HG02588 (cell line): ENCODE measurements around the gene ARHGAP10.
"Not testable (repeated sequence)": the region's sequence is repeated elsewhere in the genome, so short reads cannot be mapped to it uniquely, and the experiment has no call there.

Experiments used
- ATAC-seq: cut with Tn5 transposase; IDR thresholded peaks from one replicate; pipeline ENCODE4 v1.9.1; 2021; ENCODE audit warnings: mild to moderate bottlenecking, moderate library complexity; ENCODE audit not compliant: unreplicated experiment

Gene ARHGAP10

GRCh38 chr4:147884536-147884935, 152.6 kb downstream of the ARHGAP10 start:
- ATAC-seq = no peak

GRCh38 chr4:147885216-147885615, 153.3 kb downstream of the ARHGAP10 start:
- not testable (repeated sequence) for ATAC-seq

GRCh38 chr4:147891476-147892115, 159.7 kb downstream of the ARHGAP10 start:
- no peak for ATAC-seq

GRCh38 chr4:147899512-147899911, 167.6 kb downstream of the ARHGAP10 start:
- ATAC-seq = no peak

- no peak for ATAC-seq
Measured at GRCh38 chr4:147901388-147901787, 169.5 kb downstream of the ARHGAP10 start.

GRCh38 chr4:147901916-147902315, 170.0 kb downstream of the ARHGAP10 start:
- no peak for ATAC-seq

- ATAC-seq = no peak
Measured at GRCh38 chr4:147909225-147909624, 177.3 kb downstream of the ARHGAP10 start.

- ATAC-seq = no peak
Measured at GRCh38 chr4:147910315-147910714, 178.4 kb downstream of the ARHGAP10 start.

GRCh38 chr4:147912106-147912505, 180.2 kb downstream of the ARHGAP10 start:
- ATAC-seq = not testable (repeated sequence)

GRCh38 chr4:147913137-147913536, 181.2 kb downstream of the ARHGAP10 start:
- peak; percentile 84 for ATAC-seq

GRCh38 chr4:147916351-147916750, 184.5 kb downstream of the ARHGAP10 start:
- ATAC-seq = no peak

- no peak for ATAC-seq
Measured at GRCh38 chr4:147923381-147923780, 191.5 kb downstream of the ARHGAP10 start.

GRCh38 chr4:147923854-147924253, 192.0 kb downstream of the ARHGAP10 start:
- ATAC-seq = no peak

GRCh38 chr4:147924604-147925412, 192.9 kb downstream of the ARHGAP10 start:
- no peak for ATAC-seq

GRCh38 chr4:147927377-147928137, 195.7 kb downstream of the ARHGAP10 start:
- no peak for ATAC-seq

GRCh38 chr4:147928400-147928799, 196.5 kb downstream of the ARHGAP10 start:
- ATAC-seq = no peak

GRCh38 chr4:147929746-147930145, 197.9 kb downstream of the ARHGAP10 start:
- ATAC-seq = no peak

GRCh38 chr4:147933316-147933715, 201.4 kb downstream of the ARHGAP10 start:
- ATAC-seq = no peak

- no peak for ATAC-seq
Measured at GRCh38 chr4:147933779-147934178, 201.9 kb downstream of the ARHGAP10 start.

GRCh38 chr4:147938496-147938895, 206.6 kb downstream of the ARHGAP10 start:
- ATAC-seq = no peak

GRCh38 chr4:147940171-147940570, 208.3 kb downstream of the ARHGAP10 start:
- ATAC-seq = no peak

GRCh38 chr4:147941373-147941772, 209.5 kb downstream of the ARHGAP10 start:
- no peak for ATAC-seq
